ENCODE results near the gene NR3C2.
"Not testable (repeated sequence)": the region's sequence is repeated elsewhere in the genome, so short reads cannot be mapped to it uniquely, and the experiment has no call there.

Gene NR3C2

GRCh38 chr4:148367756-148368155 lies 74.5 kb downstream of the NR3C2 start:
- no peak for DNase-seq (ENCODE audit: low spot score)

- DNase-seq (ENCODE audit: low spot score): no peak
Measured at GRCh38 chr4:148366251-148366650, 76.0 kb downstream of the NR3C2 start.

- no peak for DNase-seq (ENCODE audit: low spot score)
Measured at GRCh38 chr4:148364525-148364924, 77.7 kb downstream of the NR3C2 start.

GRCh38 chr4:148359769-148360168 lies 82.4 kb downstream of the NR3C2 start:
- DNase-seq (ENCODE audit: low spot score): no peak

GRCh38 chr4:148355442-148356123 lies 86.6 kb downstream of the NR3C2 start:
- DNase-seq (ENCODE audit: low spot score): no peak

- DNase-seq (ENCODE audit: low spot score): no peak
Measured at GRCh38 chr4:148354186-148354585, 88.0 kb downstream of the NR3C2 start.

- no peak for DNase-seq (ENCODE audit: low spot score)
Measured at GRCh38 chr4:148353571-148353970, 88.6 kb downstream of the NR3C2 start.

GRCh38 chr4:148349153-148349552 lies 93.1 kb downstream of the NR3C2 start:
- no peak for DNase-seq (ENCODE audit: low spot score)

- DNase-seq (ENCODE audit: low spot score): no peak
Measured at GRCh38 chr4:148346657-148347056, 95.6 kb downstream of the NR3C2 start.

- DNase-seq (ENCODE audit: low spot score): no peak
Measured at GRCh38 chr4:148345509-148345908, 96.7 kb downstream of the NR3C2 start.

- no peak for DNase-seq (ENCODE audit: low spot score)
Measured at GRCh38 chr4:148344941-148345340, 97.3 kb downstream of the NR3C2 start.

GRCh38 chr4:148344352-148344751 lies 97.9 kb downstream of the NR3C2 start:
- DNase-seq (ENCODE audit: low spot score): no peak

- no peak for DNase-seq (ENCODE audit: low spot score)
Measured at GRCh38 chr4:148341980-148342800, 100.0 kb downstream of the NR3C2 start.

GRCh38 chr4:148335133-148335532 lies 107.1 kb downstream of the NR3C2 start:
- no peak for DNase-seq (ENCODE audit: low spot score)

- no peak for DNase-seq (ENCODE audit: low spot score)
Measured at GRCh38 chr4:148333265-148333664, 108.9 kb downstream of the NR3C2 start.

- DNase-seq (ENCODE audit: low spot score): no peak
Measured at GRCh38 chr4:148332486-148332885, 109.7 kb downstream of the NR3C2 start.

- no peak for DNase-seq (ENCODE audit: low spot score)
Measured at GRCh38 chr4:148330724-148331123, 111.5 kb downstream of the NR3C2 start.

- DNase-seq (ENCODE audit: low spot score): no peak
Measured at GRCh38 chr4:148330161-148330560, 112.1 kb downstream of the NR3C2 start.

- DNase-seq (ENCODE audit: low spot score): no peak
Measured at GRCh38 chr4:148329751-148330150, 112.5 kb downstream of the NR3C2 start.

GRCh38 chr4:148327683-148328082 lies 114.5 kb downstream of the NR3C2 start:
- DNase-seq (ENCODE audit: low spot score): no peak

- DNase-seq (ENCODE audit: low spot score): not testable (repeated sequence)
Measured at GRCh38 chr4:148323316-148323715, 118.9 kb downstream of the NR3C2 start.

GRCh38 chr4:148315049-148315448 lies 127.2 kb downstream of the NR3C2 start:
- no peak for DNase-seq (ENCODE audit: low spot score)

- DNase-seq (ENCODE audit: low spot score): no peak
Measured at GRCh38 chr4:148312956-148313490, 129.2 kb downstream of the NR3C2 start.
